Epidermal melanocyte (primary cell): ENCODE data around the gene CYP46A1.

ENCODE experiments used
- DNase-seq: peaks from one replicate; pipeline ENCODE4 v3.0.0; 2011; ENCODE audit warnings: low spot score; ENCODE audit not compliant: insufficient read length

The CYP46A1 gene

DNA sequence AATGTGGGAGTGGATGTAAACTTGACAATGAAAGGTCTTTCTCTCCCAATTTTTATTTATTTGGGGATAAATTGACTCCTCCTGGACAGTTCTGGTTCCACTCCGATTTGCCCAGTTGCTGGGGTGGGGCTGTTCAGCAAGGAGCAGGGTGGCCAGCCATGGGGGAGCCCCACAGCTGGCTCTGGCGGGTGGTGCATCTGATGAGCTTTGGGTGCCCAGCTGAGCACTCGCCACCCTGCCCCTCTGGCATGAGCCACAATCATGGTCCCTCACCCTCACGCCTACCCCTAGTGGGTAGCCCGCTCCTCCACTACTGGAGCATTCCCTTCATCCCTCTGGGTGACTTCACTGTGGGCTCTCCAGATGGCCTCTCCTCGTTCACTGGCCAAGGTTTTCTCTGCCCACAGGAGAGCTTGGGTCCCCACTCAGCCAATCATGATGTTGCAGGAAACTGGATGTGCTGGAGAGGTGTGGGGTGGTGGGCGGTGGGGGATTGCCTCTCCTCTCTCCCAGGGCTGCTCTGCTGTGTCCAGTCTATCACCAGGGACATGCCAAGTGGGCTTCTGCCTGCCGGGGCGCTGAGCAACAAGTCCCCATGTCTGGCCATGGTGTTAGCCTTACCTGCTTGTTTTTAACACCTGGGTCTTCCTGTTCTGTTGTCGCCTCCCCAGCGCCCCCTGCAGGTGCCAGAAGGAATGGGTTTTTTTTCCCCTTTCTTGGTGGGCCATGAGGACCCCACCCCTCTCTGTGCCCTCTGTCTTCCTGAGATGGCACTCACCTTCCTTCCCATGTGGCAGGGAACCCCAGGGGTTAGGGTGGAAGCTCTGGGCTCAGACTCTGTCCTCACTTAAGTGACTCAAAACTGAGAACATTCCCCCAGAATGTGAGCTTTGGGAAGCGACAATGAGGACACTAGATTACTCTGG lies 3.4 kb downstream of the CYP46A1 start:
- DNase-seq: no peak

GRCh38 chr14:99688210-99688581 lies 4.1 kb downstream of the CYP46A1 start:
- no peak for DNase-seq

GRCh38 chr14:99688629-99689028 lies 4.5 kb downstream of the CYP46A1 start:
- no peak for DNase-seq

DNA sequence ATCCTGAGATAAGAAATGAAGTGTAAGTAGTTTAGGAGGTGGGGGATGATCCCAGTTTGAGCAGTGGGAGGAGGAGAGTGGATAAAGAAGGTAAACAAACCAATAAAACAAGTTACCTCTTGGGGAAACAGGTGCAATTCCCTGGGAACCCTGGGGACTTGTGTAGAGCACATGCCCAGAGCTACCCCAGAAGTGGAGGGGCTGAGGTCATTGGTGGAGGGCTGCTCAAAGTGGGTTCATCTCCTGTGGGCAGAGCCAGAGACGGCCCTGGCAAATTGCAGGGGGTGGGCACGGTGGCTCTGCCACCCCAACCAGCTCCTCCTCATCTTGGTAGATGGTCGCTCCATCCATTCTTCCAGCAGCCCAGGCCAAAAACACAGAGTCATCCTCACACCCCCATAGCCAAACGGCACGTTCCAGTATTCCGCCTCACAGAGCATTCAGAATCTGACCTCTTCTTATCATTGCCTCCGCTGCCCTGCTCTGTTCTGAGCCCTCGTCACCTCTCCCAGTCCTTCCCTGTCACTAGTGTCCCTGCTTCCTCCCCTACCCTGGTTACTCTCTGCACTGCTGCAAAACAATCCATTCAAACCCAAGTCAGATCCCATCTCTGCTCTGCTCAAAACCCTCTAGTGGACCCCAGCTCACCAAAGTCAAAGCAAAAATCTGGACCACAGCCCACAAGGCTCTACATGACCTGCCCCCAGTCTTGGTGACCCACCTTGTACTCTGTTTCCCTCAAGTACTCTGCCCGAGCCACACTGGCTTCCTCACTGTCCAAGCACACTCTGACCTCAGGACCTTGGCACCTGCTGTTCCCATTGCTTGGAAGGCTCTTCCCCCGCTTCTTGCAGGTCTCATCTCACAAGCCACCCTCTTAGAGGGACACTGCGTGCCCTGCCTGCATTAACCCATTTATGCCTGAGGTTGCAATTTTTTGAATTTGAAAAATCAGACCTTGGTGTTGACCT lies 5.5 kb downstream of the CYP46A1 start:
- DNase-seq: no peak

DNA sequence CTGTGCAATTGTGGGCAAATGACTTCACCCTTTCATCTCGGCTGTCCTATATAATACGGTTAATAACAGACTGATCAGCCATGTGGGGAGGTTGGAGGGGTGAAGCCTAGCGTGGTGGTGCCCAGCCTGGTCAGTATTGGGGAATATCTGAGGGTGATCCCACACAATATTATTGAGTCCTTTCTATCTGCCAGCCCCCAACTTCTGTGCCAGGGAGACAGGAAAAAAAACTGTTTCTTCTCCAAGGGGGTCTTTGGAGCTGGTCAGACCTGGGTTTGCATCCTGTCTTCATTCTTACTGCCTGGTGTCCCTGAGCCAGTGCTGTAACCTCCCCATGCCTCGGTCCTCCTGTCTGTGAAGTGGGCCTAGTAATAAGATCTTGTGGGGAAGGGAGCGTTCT lies 6.5 kb downstream of the CYP46A1 start:
- DNase-seq: no peak

DNA sequence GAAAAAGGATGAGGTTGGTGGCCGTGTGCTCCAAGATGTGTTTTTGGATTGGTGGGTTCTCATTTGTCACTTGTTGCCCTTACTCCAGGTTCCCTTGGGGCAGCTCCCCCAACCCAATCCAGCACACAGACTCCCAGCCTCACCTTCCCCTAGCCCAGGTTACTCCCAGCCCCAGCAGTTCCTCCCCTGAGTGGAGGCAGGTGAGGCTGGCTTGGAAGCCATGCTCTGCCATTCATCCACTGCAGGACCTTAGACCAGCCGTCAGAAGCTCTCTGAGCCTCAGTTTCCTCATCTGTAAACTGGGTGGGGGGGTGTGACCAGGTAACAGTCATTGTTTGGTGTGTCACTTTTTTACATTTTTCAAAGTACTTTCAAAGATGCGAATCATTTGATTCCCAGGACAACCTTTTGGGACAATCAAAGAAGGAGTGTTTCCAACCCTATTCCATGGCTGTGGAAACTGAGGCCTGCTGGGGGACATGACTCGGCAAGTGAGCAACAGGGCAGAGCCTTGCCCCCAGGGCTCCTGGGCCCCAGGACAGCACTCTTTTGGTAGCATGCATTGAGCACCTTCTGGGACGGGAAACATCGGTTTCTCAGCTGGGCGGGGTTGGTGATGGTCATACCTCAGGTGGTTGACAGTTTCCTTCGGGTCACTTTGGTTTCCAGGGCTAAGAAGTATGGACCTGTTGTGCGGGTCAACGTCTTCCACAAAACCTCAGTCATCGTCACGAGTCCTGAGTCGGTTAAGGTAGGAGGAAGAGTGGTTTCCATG lies 7.2 kb downstream of the CYP46A1 start:
- no peak for DNase-seq

- DNase-seq: no peak
These were observed 9.8 kb downstream of the CYP46A1 start for GRCh38 chr14:99693918-99694317.

DNA sequence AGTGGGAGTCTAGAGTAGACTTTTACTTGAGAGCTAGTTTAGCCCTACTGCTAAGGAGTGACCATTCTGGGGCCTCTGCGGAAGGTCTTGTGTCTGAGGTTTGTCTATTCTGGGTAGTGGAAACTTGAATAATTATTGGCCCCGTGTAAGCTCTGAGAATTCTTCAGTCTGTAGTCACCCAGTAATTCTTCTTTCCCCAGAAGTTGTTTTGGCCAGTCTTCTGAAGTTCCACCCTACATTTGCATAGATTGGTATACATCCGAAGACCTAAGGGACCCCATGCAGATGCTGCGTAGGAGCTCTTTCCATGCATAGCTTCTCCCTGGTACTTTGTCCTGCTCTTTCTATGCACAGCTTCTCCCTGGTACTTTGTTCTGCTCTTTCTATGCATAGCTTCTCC lies 12.8 kb downstream of the CYP46A1 start:
- no peak for DNase-seq

DNA sequence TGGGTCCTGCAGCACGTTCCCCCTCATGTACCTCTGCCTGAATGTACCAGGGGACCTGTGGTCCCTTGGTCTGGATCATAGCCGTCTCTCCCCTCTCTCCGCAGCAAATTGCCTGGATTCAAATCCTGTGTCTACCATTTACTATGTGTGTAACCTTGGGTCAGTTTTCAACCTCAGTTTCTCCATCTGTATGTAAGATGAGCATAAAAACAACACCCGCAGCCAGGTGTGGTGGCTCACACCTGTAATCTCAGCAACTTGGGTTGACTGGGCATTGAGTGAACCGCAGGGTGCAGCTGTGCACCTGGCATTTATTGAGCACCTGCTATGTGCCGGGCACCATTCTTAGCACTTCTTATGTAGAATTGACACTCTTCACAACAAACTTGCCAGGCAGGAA lies 14.1 kb downstream of the CYP46A1 start:
- no peak for DNase-seq

- DNase-seq: no peak
These were observed 14.5 kb downstream of the CYP46A1 start for GRCh38 chr14:99698642-99699041.

GRCh38 chr14:99699085-99699760 lies 15.1 kb downstream of the CYP46A1 start:
- DNase-seq: no peak

DNA sequence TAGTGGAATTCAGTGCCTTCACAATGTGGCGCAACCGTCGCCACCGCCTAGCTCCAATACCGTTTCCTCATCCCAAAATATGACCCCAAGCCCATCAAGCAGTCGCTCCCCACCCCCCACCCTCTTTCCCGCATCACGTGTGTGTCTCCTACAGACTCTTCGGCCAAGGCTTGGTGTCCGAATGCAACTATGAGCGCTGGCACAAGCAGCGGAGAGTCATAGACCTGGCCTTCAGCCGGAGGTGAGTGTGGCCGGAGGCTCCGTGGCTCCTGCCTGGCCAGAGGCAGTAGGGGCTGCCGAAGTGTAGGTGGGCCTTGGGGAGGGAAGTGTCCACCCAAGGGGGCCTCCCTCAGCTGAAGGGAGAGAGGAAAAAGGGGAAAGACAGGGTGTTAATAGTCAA lies 15.8 kb downstream of the CYP46A1 start:
- DNase-seq: no peak

DNA sequence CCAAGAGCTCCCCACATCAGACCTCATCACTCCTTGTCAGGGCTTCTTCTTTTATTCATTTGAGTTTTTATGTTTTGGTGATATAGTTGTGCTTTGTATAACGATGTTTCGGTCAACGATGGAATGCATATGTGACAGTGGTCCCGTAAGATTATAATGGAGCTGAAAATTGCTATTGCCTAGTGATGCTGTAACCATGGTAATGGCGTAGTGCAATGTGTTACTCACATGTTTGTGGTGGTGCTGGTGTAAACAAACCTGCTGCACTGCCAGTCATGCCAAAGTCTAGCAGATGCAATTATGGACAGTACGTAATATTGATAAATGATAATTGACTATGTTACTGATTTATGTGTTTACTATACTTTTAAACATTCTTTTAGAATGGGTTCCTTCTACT lies 16.3 kb downstream of the CYP46A1 start:
- no peak for DNase-seq

- DNase-seq: no peak
These were observed 17.2 kb downstream of the CYP46A1 start for GRCh38 chr14:99701260-99701659.

GRCh38 chr14:99702115-99702514 lies 18.0 kb downstream of the CYP46A1 start:
- DNase-seq: no peak

DNA sequence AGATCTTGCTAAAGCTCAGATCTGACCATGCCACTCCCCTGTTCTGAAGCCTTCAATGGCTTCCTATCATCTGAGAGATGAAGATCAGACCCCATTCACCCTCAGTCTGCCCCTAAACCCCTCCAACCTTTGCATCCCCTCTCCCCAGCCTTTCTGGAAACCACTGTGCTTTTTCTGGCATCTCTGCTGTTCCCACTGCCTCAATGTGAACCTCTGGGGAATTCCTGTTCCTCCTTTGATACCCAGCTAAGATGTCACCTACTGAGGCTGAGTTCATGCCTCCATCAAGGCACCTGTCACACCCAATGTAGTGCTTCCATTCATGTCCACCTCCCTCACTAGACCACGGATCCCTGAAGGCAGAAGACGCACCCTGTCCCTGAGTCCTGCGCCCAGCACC lies 19.3 kb downstream of the CYP46A1 start:
- DNase-seq: no peak

GRCh38 chr14:99704037-99704436 lies 19.9 kb downstream of the CYP46A1 start:
- DNase-seq: no peak

GRCh38 chr14:99706107-99706900 lies 22.2 kb downstream of the CYP46A1 start:
- no peak for DNase-seq

DNA sequence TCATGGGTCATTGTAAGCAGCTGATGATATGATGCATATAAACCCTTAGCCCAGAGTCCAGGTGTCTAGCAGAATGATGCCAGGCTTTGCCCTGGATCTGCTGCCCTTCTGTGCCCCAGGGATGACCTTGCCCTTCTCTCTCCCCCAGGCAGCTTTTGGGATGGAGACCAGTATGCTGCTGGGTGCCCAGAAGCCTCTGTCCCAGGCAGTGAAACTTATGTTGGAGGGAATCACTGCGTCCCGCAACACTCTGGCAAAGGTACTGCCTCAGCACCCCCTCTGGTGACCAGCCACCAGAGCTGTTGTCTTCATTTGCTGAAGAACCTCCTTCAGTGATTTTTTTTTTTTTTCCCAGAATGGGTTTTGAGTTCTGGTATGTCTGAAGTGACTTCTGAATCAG lies 23.3 kb downstream of the CYP46A1 start:
- no peak for DNase-seq

DNA sequence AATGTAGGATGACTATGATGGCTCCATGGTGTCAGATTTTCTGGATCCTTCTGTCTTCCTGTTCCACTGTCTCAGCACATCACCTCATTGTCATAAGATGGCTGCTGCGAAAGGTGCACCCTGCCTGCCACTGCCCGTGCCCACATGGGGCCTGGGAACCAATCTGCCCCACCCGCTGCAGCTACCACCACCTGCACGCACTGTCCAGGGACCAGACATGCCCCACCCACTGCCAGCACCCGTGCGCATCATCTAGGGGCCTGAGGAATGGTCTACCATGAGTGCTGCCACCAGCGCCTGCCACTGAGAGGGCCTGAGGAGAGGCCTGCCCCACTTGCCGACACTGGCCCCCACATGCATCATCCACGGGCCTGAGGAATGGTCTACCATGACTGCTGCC lies 23.8 kb downstream of the CYP46A1 start:
- DNase-seq: no peak
